GM23248 (cell line): Measurements from ENCODE around the gene IGIP. TPM values are rescaled to one million over a fixed set of nuclear protein-coding genes. Genes with fewer than 3 reads are reported as not detected.

Source experiments
- DNase-seq: peaks from one replicate; pipeline ENCODE4 v3.0.0-alpha.2; 2015
- H2AFZ ChIP-seq: fragments of 200-600 bp; sonication (generic); 2 replicates; pipeline ENCODE4 v1.6.1; 2016; ENCODE audit warnings: antibody characterized with exemption
- H3F3A ChIP-seq: fragments of 200-600 bp; sonication (generic); 2 replicates; pipeline ENCODE4 v1.6.1; 2016; ENCODE audit warnings: mild to moderate bottlenecking, antibody characterized with exemption, mixed run types; ENCODE audit not compliant: insufficient read depth
- H3K27ac ChIP-seq: fragments of 200-600 bp; sonication (generic); 2 replicates; pipeline ENCODE4 v1.5.1; 2016; ENCODE audit warnings: mild to moderate bottlenecking
- H3K27me3 ChIP-seq: fragments of 200-600 bp; sonication (generic); replicated peaks from 2 replicates; pipeline ENCODE4 v1.6.1; 2016; ENCODE audit warnings: mild to moderate bottlenecking; ENCODE audit not compliant: insufficient read depth
- H3K36me3 ChIP-seq: fragments of 200-600 bp; sonication (generic); 2 replicates; pipeline ENCODE4 v1.6.1; 2016; ENCODE audit warnings: low read depth, mild to moderate bottlenecking
- H3K4me1 ChIP-seq: fragments of 200-600 bp; sonication (generic); 2 replicates; pipeline ENCODE4 v1.6.1; 2016; ENCODE audit warnings: mild to moderate bottlenecking; ENCODE audit not compliant: insufficient read depth
- H3K4me2 ChIP-seq: fragments of 200-600 bp; sonication (generic); one replicate; pipeline ENCODE4 v1.6.1; 2016; ENCODE audit warnings: mild to moderate bottlenecking; ENCODE audit not compliant: unreplicated experiment
- H3K4me3 ChIP-seq: fragments of 200-600 bp; sonication (generic); 2 replicates; pipeline ENCODE4 v1.5.1; 2016; ENCODE audit warnings: mild to moderate bottlenecking
- H3K79me2 ChIP-seq: fragments of 200-600 bp; sonication (generic); 2 replicates; pipeline ENCODE4 v1.6.1; 2016; ENCODE audit warnings: mild to moderate bottlenecking; ENCODE audit not compliant: insufficient read depth
- H3K9ac ChIP-seq: fragments of 200-600 bp; sonication (generic); 2 replicates; pipeline ENCODE4 v1.6.1; 2016; ENCODE audit warnings: mild to moderate bottlenecking
- H3K9me2 ChIP-seq: fragments of 200-600 bp; sonication (generic); 2 replicates; pipeline ENCODE4 v1.6.1; 2016; ENCODE audit warnings: mixed run types, mild to moderate bottlenecking, moderate library complexity; ENCODE audit not compliant: insufficient read depth
- H3K9me3 ChIP-seq: fragments of 200-600 bp; sonication (generic); one replicate; pipeline ENCODE4 v1.6.1; 2017; ENCODE audit warnings: low read depth
- H4K20me1 ChIP-seq: fragments of 200-600 bp; sonication (generic); 2 replicates; pipeline ENCODE4 v1.6.0; 2016; ENCODE audit not compliant: insufficient read depth
- EZH2 ChIP-seq: fragments of 200-600 bp; sonication (generic); IDR thresholded peaks from 2 replicates; pipeline ENCODE4 v1.6.1; 2018; ENCODE audit warnings: antibody characterized with exemption, mild to moderate bottlenecking; ENCODE audit not compliant: insufficient read depth, poor library complexity, severe bottlenecking
- EZH2phosphoT487 ChIP-seq: fragments of 200-600 bp; sonication (generic); IDR thresholded peaks from 2 replicates; pipeline ENCODE4 v1.6.1; 2018; ENCODE audit warnings: antibody characterized with exemption, moderate library complexity, mild to moderate bottlenecking, low read depth; ENCODE audit not compliant: insufficient read depth
- WGBS, 2 experiments: methylation state at CpG; one replicate each; pipeline ENCODE4 v1.1.6; 2015 to 2017; ENCODE audit warnings: low lambda C conversion rate in 2 of 2, low coverage in 1 of 2; ENCODE audit errors: missing lambda C conversion rate in 2 of 2; 5-methylcytosine and 5-hydroxymethylcytosine counted together
- in situ Hi-C: fragments of 300-500 bp; cut with MboI; formaldehyde crosslinking; loops from 2 replicates; pipeline ENCODE4 v1.15.0; 2020
- polyA plus RNA-seq: library from polyadenylated mRNA; unstranded; fragments of >200 nt; fragmentation: Nextera tagmentation; extraction: Ambion mirVana; gene quantifications from 2 replicates; pipeline ENCODE4 v1.2.1, GENCODE V29; 2016
- total RNA-seq: library from RNA; depleted of rRNA; stranded (reverse); fragments of >200 nt; shearing (Covaris generic); gene quantifications from 2 replicates; pipeline ENCODE4 v1.2.3, GENCODE V29; 2014

Gene IGIP
- total and polyA plus RNA-seq, 2 experiments from 2014 or later = 3.5 to 13.0 TPM

GRCh38 chr5:140169410-140169809, 43.7 kb downstream of the IGIP start:
- H2AFZ ChIP-seq = no peak overlapping the region
- no peaks in the 10 kb centered on the region for H3K4me1 ChIP-seq
- no peak overlapping the region for H3K27ac ChIP-seq
- no peak overlapping the region for H3K9ac ChIP-seq
- no peaks in the 10 kb centered on the region for H3K9me3 ChIP-seq
- H3K36me3 ChIP-seq = no peaks in the 10 kb centered on the region
- H3K4me3 ChIP-seq = no peak overlapping the region
- no peaks in the 10 kb centered on the region for H3K27me3 ChIP-seq
- in situ Hi-C loops = loop anchor here (25.0 kb wide), 1 partner anchor 382 kb away; the partner anchor contains the start of gene PSD2
- peaks cover 7% of the 10 kb centered on the region for H3F3A ChIP-seq
- H3K9me2 ChIP-seq = no peaks in the 10 kb centered on the region
- H4K20me1 ChIP-seq = no peaks in the 10 kb centered on the region
- no peak overlapping the region for H3K4me2 ChIP-seq
- TF ChIP-seq EZH2 (no peak), EZH2phosphoT487 (no peak)
- no peak for DNase-seq
- no peaks in the 10 kb centered on the region for H3K79me2 ChIP-seq
- WGBS, 2 experiments = 94 to 100% methylated on average over 1 of the region's 1 CpG

GRCh38 chr5:140172483-140172882, 46.7 kb downstream of the IGIP start:
- Histone ChIP-seq H3K27ac (no peak overlapping the region), H3K9me2 (no peaks in the 10 kb centered on the region), H3K79me2 (peaks cover 5% of the 10 kb centered on the region; the same call in 1 of the 2 replicates), H3K27me3 (no peaks in the 10 kb centered on the region), H3K9me3 (no peaks in the 10 kb centered on the region), H3K36me3 (no peaks in the 10 kb centered on the region), H4K20me1 (no peaks in the 10 kb centered on the region), H3K4me3 (no peak overlapping the region), H3K4me2 (no peak overlapping the region), H3F3A (peaks cover 14% of the 10 kb centered on the region), H3K9ac (no peak overlapping the region), H3K4me1 (peaks cover 14% of the 10 kb centered on the region), H2AFZ (no peak overlapping the region)
- 75 to 76% methylated on average over 2 of the region's 2 CpGs for WGBS, 2 experiments
- in situ Hi-C loops = loop anchor here (25.0 kb wide), 1 partner anchor 385 kb away; the partner anchor contains the start of gene PSD2
- TF ChIP-seq EZH2 (no peak), EZH2phosphoT487 (no peak)
- DNase-seq = no peak

- Histone ChIP-seq H2AFZ (no peak overlapping the region), H4K20me1 (no peaks in the 10 kb centered on the region), H3K9me2 (no peaks in the 10 kb centered on the region), H3K4me3 (no peak overlapping the region), H3K9me3 (no peaks in the 10 kb centered on the region), H3K9ac (no peak overlapping the region), H3K36me3 (no peaks in the 10 kb centered on the region), H3K27ac (0 out of 2 replicates have a peak overlapping the region, but pooled peaks have one; percentile 64), H3K4me1 (peaks cover 24% of the 10 kb centered on the region), H3K27me3 (no peaks in the 10 kb centered on the region), H3K79me2 (peaks cover 11% of the 10 kb centered on the region; the same call in 1 of the 2 replicates), H3F3A (peaks cover 16% of the 10 kb centered on the region), H3K4me2 (no peak overlapping the region)
- DNase-seq = no peak
- TF ChIP-seq EZH2phosphoT487 = no peak
- no peak for TF ChIP-seq EZH2
- in situ Hi-C loops = loop anchor here (25.0 kb wide), 1 partner anchor 387 kb away; the partner anchor contains the start of gene PSD2
- 98 to 100% methylated on average over 2 of the region's 2 CpGs for WGBS, 2 experiments
Observed at GRCh38 chr5:140174014-140174413, 48.3 kb downstream of the IGIP start.

GRCh38 chr5:140174465-140175366, 49.0 kb downstream of the IGIP start, which contains the start of gene CYSTM1:
Gene CYSTM1 (plus strand): TSS chr5:140175188. CDS start chr5:140194466, 19,278 bp downstream.
- Histone ChIP-seq H3K9me2 (no peaks in the 10 kb centered on the region), H3K4me1 (peaks cover 24% of the 10 kb centered on the region), H3K79me2 (peaks cover 13% of the 10 kb centered on the region; the same call in 1 of the 2 replicates), H3F3A (peaks cover 16% of the 10 kb centered on the region), H3K9me3 (no peaks in the 10 kb centered on the region), H3K27me3 (no peaks in the 10 kb centered on the region), H2AFZ (peak within 1 kb of the TSS; percentile 89), H4K20me1 (no peaks in the 10 kb centered on the region), H3K36me3 (no peaks in the 10 kb centered on the region), H3K4me3 (peak within 1 kb of the TSS; percentile 90), H3K27ac (peak within 1 kb of the TSS; percentile 64), H3K9ac (peak within 1 kb of the TSS; percentile 90), H3K4me2 (peak within 1 kb of the TSS; percentile 85)
- in situ Hi-C loops = loop anchor here (25.0 kb wide), 1 partner anchor 387 kb away; the partner anchor contains the start of gene PSD2
- TF ChIP-seq EZH2 = no peak
- no peak for TF ChIP-seq EZH2phosphoT487
- DNase-seq = peak; percentile 99
- 5% methylated on average over 51 to 53 of the region's 61 CpGs for WGBS, 2 experiments
